Coronary artery (tissue), 2 donors: ENCODE results near the gene GAS6.

ENCODE experiments used
- DNase-seq: peaks from one replicate; pipeline ENCODE4 v3.0.0-alpha.2; 2017; ENCODE audit warnings: low spot score
- H3K27ac ChIP-seq, 2 donors: fragments of 200-600 bp; sonication (generic); one replicate each; pipeline ENCODE4 v1.5.1; 2016 to 2019
- H3K4me3 ChIP-seq: fragments of 200-600 bp; sonication (generic); 2 replicates; pipeline ENCODE4 v1.5.1; 2016; ENCODE audit warnings: mild to moderate bottlenecking, moderate library complexity
- TF ChIP-seq, protein P1 (sequence below): fragments of 200-600 bp; sonication (generic); IDR thresholded peaks from one replicate; pipeline ENCODE4 v1.5.1; 2019; ENCODE audit warnings: antibody characterized with exemption

The GAS6 gene

DNA sequence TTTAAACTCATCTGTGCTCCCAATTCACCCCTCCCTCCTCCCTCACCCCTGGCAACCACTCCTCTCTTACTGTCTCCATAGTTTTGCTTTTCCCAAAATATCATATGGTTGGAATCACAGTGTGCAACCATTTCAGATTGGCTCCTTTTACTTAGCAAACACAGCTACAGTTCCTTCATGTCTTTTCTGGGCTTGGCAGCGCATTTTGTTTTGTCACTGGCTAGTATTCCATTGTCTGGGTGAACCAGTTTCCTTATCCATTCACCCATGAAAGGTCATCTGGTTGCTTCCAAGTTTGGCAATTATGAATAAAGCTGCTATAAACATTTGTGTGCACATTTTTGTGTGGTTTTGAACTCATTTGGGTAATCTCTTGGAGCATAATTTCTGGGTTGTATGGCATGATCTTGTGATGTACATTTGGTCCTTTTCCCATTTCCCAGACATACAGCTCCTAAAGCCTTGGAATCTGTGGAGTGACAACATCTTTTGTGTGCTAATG is 23.9 kb upstream of the GAS6 start:
- peak; percentile 54 for DNase-seq
- Histone ChIP-seq H3K4me3 (no peak overlapping the region), H3K27ac (peak overlapping the region in 1 of 2 donors; percentile 42)
- TF ChIP-seq, protein P1, sequence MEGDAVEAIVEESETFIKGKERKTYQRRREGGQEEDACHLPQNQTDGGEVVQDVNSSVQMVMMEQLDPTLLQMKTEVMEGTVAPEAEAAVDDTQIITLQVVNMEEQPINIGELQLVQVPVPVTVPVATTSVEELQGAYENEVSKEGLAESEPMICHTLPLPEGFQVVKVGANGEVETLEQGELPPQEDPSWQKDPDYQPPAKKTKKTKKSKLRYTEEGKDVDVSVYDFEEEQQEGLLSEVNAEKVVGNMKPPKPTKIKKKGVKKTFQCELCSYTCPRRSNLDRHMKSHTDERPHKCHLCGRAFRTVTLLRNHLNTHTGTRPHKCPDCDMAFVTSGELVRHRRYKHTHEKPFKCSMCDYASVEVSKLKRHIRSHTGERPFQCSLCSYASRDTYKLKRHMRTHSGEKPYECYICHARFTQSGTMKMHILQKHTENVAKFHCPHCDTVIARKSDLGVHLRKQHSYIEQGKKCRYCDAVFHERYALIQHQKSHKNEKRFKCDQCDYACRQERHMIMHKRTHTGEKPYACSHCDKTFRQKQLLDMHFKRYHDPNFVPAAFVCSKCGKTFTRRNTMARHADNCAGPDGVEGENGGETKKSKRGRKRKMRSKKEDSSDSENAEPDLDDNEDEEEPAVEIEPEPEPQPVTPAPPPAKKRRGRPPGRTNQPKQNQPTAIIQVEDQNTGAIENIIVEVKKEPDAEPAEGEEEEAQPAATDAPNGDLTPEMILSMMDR: no peak

DNA sequence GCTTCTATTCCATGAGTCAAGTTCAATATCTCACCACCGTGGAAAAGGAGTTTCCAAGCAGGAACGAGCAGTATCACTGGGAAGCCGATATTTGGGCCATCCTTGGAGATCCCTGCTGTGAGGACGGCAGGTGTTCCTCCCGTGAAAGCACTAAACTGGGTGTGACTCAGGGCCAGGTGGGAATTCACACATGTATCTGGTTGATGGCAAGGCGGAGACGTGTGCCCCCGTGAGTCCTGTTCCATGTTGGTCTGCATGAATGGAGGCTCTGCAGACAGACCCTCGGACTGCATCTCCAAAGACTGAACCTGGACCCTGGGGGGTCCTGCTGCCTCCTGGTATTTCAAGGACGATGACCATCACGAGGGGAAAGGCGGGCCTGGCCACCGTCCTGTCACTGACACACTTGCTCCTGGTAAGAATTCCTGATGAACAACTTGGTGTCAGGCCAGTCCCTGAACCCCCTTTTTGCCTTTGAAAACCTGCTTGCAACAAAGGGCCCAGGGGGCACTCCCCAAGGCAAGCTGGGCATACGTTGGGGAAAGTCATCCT is 22.8 kb upstream of the GAS6 start:
- Histone ChIP-seq H3K27ac (no peak overlapping the region), H3K4me3 (no peak overlapping the region)
- peak; percentile 53 for DNase-seq
- TF ChIP-seq, protein P1: no peak

DNA sequence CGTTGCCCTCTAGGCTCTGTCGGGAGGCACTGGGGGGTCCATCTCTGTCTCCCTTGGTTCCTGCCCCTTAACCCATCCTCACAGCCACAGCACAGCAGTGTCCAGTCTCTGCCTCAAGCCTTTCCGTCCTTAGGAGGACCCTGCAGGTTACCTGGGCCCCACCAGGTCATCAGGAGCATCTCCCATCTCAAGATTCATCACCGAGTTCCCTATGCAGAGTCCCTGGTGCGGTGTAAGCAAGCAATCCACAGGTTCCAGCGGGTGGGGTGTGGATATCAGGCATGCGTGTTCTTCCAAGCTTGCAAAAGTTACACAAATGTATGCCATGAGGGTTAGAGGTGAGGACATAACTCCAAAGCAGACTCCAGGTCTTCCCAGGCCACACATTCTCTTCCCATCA is 20.9 kb upstream of the GAS6 start:
- Histone ChIP-seq H3K27ac (no peak overlapping the region), H3K4me3 (no peak overlapping the region)
- TF ChIP-seq, protein P1: no peak

DNA sequence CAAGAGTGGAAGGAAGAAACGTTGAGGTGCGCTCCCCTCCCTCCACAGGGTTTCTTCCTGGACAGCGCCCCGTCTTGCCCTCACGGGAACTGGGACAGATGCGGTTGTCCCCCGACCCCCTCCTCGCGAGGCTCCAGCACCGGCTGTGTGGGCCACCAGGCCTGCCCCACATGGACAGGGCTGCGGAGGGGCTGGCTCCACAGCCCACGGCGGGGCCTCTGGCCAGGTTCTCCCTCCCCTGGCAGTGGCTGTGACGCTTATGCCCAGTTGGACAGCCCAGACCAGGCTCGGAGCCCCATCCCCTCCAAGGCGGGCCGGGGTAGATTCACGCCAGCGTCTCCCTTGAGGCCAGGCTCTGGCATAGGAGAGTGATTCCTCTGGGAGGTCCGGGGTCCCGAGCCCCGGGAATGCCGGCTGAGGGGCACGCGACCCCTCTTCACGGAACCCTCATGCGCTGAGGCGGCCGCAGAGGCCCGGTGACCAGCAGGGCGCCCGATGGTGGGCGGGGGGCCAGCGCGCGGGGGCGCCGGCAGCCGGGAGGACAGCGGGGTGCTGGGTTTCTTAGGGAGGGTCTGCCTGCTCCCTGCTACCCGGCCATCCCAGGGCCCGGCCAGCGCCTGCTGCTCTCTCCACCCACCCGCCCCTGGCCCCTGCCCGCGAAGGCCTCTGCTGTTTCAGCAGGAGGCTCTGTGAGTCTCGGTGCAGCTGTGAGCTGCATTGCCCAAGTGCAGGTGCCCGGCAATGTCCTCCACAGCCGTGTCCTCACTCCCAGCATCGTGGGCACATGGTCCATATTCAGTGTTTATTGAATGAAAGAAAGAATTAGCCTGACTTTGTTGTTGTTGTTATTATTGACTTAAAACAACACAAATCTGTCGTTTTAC is 20.3 kb upstream of the GAS6 start:
- no peak overlapping the region for H3K4me3 ChIP-seq
- TF ChIP-seq, protein P1: no peak
- H3K27ac ChIP-seq: no peak overlapping the region
- DNase-seq: peak; percentile 57

More for the DNA sequence above, 20.9 kb upstream of the GAS6 start:
- DNase-seq: peak; percentile 47

DNA sequence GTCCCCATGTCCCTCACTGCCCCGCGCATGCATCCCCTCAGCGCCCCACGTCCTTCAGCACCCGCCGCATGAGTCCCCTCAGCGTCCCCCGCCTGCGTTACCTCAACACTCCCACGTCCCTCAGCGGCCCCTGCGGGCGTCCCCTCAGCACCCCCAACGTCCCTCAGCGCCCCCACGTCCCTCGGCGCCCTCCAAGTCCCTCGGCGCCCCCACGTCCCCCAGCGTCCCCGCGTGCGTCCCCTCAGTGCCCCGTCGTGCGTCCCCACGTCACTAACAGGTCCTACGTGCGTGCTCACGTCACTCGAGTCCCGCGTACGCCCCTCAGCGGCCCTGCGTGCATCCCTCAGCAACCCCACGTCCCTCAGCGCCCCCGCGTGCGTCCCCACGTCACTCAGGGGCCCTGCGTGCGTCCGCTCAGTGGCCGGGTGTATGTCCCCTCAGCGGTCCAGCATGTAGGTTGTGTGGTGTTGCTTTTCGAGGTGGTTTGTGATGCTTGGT is 19.5 kb upstream of the GAS6 start:
- Histone ChIP-seq H3K4me3 (no peak overlapping the region), H3K27ac (peak overlapping the region in 1 of 2 donors; percentile 82)
- TF ChIP-seq, protein P1: no peak
- DNase-seq: no peak

DNA sequence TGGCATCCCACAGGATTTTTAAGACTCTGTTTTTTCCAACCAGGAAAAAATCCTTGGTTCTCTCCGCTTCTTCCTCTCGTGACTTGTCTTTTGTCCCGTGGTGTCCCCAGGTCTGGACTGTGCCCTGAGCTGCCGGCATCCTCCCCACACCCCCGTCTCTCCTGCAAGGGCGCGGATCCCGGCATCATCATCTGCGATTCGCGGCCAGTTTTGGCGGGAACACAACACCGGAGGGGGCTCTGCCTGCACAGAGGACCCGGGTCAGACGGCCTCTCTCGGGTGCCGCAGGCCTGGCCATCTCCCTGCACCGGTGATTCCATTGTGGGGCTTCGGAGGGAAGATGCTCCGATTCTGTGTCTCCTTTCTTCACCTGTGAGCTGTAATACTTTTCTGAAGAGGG is 18.8 kb upstream of the GAS6 start:
- no peak for DNase-seq
- Histone ChIP-seq H3K4me3 (no peak overlapping the region), H3K27ac (peak overlapping the region; percentile 6 to 82)
- TF ChIP-seq, protein P1: no peak
